22Rv1 (cell line): ENCODE data around the gene C5orf58.

Experiments used
- CTCF ChIP-seq: fragments of 450-650 bp; IDR thresholded peaks from 2 replicates; pipeline ENCODE4 v1.5.1; 2017; ENCODE audit warnings: mild to moderate bottlenecking
- ZFX ChIP-seq: fragments of 450-650 bp; IDR thresholded peaks from 2 replicates; pipeline ENCODE4 v1.6.1; 2017; ENCODE audit warnings: antibody characterized with exemption, borderline replicate concordance

GRCh38 chr5:170290498-170290897, 57.7 kb downstream of the C5orf58 start:
- TF ChIP-seq CTCF = no peak
- no peak for TF ChIP-seq ZFX
